Keratinocyte (primary cell): ENCODE results near the gene CD8B2.
"Not testable (repeated sequence)": the region's sequence is repeated elsewhere in the genome, so short reads cannot be mapped to it uniquely, and the experiment has no call there.

Source experiments
- CTCF ChIP-seq, 3 experiments: IDR thresholded peaks in 1 of 3; conservative IDR thresholded peaks in 1 of 3; optimal IDR thresholded peaks in 1 of 3; 2 replicates in 2 of 3; 3 replicates in 1 of 3; pipeline versions ENCODE3 to v1.5.1; 2011; ENCODE audit warnings: low read length in 3 of 3, mild to moderate bottlenecking in 3 of 3, moderate library complexity in 2 of 3, control low read depth in 1 of 3, inconsistent platforms in 1 of 3; ENCODE audit not compliant: insufficient read depth in 2 of 3; ENCODE audit errors: extremely low read depth in 1 of 3
- EZH2 ChIP-seq: IDR thresholded peaks from one replicate; pipeline ENCODE4 v1.6.1; 2012; ENCODE audit warnings: inconsistent platforms, mild to moderate bottlenecking, low read length, moderate library complexity

- not testable (repeated sequence) for TF ChIP-seq CTCF (optimal IDR thresholded peaks at IDR 0.05 in 1 of 3, IDR thresholded peaks at IDR 0.05 in 1 of 3, conservative IDR thresholded peaks at IDR 0.05 in 1 of 3; ENCODE audit: extremely low read depth in 1 of 3, insufficient read depth in 2 of 3, low read length in 3 of 3); EZH2
These were observed 17.0 kb downstream of the CD8B2 start for GRCh38 chr2:106504192-106504591.
